AG09319 (cell line): ENCODE measurements around the gene DISP1.

Experiments
- DNase-seq: peaks from one replicate; pipeline ENCODE4 v3.0.0-alpha.2; 2010; ENCODE audit warnings: low read depth; ENCODE audit errors: extremely low read depth
- TF ChIP-seq, protein P1 (sequence below): IDR thresholded peaks from 2 replicates; pipeline ENCODE4 v1.5.1; 2011; ENCODE audit warnings: low read depth, mild to moderate bottlenecking, inconsistent platforms, low read length, moderate library complexity

The DISP1 gene

DNA sequence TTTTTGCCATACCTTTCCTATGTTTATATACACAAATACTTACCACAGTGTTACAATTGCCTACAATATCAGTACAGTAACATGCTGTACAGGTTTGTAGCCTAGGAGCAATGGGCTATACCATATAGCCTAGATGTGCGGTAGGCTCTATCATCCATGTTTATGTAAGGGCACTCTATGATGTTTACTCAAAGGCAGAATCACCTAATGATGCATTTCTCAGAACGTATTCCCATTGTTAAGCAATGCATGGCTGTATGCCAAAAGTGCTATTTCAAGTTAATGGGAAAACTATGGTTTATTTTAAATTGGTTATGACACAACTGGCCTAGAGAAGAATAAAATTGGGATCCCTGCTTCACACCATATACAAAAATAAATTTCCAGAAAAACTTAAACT, 36.9 kb upstream of the DISP1 start:
- no peak for DNase-seq
- TF ChIP-seq, protein P1, sequence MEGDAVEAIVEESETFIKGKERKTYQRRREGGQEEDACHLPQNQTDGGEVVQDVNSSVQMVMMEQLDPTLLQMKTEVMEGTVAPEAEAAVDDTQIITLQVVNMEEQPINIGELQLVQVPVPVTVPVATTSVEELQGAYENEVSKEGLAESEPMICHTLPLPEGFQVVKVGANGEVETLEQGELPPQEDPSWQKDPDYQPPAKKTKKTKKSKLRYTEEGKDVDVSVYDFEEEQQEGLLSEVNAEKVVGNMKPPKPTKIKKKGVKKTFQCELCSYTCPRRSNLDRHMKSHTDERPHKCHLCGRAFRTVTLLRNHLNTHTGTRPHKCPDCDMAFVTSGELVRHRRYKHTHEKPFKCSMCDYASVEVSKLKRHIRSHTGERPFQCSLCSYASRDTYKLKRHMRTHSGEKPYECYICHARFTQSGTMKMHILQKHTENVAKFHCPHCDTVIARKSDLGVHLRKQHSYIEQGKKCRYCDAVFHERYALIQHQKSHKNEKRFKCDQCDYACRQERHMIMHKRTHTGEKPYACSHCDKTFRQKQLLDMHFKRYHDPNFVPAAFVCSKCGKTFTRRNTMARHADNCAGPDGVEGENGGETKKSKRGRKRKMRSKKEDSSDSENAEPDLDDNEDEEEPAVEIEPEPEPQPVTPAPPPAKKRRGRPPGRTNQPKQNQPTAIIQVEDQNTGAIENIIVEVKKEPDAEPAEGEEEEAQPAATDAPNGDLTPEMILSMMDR: no peak

DNA sequence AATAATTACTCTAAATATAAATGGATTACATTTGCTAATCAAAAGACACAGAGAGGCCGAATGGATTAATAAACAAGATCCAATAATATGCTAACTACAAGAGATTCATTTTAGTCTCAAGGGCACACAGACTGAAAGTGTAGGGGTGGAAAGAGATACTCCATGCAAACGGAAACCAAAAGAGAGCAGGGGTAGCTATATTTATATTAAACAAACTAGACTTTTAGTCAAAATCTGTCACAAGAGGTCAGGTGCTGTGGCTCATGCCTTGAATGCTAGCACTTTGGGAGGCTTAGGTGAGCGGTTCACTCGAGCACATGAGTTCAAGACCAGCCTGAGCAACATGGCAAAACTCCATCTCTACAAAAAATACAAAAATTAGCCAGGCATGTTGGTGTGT, 33.6 kb upstream of the DISP1 start:
- no peak for DNase-seq
- TF ChIP-seq, protein P1: no peak

DNA sequence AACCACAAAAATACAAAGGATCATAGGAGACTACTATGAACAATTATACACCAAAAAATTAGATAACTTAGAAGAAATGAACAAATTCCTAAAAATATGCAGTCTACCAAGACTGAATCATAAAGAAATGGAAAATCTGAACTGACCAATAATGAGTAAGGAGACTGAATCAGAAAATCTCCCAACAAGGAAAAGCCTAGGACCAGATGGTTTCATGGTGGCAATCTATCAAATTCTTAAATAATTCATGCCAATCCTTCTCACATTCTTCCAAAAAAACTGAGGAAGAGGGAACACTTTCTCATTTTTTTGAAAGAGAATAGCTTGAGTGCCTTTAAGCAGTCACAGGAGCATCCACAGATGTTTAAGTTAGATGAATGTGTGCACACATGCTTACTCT, 31.8 kb upstream of the DISP1 start:
- DNase-seq: no peak
- TF ChIP-seq, protein P1: no peak

DNA sequence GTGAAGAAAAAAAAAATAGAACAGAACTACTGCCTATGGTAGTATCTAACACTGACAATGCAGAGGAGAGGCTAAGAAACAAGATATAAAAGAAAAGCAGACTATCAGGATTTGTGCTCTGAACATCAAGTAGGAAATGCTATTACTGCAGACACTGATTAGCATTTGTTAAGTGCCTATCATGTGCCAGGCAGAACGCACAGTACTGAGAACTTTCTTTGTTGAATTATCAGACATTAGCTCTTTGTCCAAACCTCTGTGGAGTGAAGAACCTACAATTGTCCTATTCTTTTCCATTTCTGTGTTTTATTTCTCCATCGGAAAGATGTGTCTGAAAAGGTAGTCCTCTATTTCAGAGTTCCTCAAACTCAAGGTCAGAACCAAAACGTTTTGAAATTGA, 30.5 kb upstream of the DISP1 start:
- TF ChIP-seq, protein P1: no peak
- DNase-seq: no peak

DNA sequence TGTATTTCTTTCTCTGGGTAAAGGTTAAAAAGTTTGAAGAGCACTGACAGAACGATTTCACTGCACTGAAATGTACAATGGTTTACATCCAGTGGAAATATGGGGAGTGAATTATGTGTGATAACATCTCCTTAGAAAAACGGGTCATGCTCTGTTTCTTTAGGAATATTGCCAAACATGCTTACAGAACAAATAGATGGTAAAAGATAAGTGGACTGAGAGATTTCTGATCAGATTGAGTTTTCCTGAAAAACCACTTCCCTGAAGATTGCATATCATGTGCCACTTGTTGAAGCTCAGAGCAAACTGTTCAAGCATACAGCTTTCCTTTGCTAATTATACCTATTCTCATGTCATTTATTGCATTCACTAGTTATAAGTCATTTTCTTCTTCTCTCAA, 29.9 kb upstream of the DISP1 start:
- DNase-seq: no peak
- TF ChIP-seq, protein P1: no peak

DNA sequence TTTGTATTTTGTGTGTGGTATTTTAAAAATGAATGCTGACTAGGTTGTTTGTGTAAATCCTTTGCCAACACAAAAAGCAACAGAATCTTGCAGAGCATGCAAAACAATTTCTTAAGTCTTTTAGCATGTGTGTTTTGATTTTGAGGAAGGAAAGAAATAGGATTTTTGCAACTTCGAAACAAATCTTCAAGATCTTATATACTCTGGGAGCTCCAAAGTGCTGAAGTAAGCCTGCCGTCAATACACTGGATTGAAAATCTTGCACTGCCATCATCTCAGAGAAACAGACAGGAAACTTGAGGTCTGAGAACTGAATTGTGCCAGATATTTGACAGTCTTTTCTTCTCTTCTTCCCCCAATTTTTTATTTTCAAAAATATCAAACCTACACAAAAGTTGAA, 29.3 kb upstream of the DISP1 start:
- TF ChIP-seq, protein P1: no peak
- DNase-seq: no peak

DNA sequence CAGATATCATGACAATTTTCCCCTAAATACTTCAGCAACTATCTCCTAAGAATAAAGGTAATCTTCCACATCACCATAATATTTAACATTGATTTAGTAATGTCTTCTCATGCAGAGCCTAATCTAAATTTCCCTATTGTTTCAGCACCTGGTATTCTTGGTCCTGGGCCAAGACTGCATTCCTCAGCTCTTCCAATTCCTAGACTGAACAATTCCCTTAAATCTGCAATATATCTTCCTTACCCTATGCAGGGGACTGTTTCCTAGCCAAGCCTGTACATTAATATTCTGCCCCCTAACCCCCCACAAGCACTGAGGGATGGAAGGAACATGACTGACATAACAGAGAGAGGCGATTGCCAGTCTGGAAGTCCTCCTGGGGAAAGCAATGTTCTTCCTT, 28.7 kb upstream of the DISP1 start:
- TF ChIP-seq, protein P1: no peak
- DNase-seq: no peak

DNA sequence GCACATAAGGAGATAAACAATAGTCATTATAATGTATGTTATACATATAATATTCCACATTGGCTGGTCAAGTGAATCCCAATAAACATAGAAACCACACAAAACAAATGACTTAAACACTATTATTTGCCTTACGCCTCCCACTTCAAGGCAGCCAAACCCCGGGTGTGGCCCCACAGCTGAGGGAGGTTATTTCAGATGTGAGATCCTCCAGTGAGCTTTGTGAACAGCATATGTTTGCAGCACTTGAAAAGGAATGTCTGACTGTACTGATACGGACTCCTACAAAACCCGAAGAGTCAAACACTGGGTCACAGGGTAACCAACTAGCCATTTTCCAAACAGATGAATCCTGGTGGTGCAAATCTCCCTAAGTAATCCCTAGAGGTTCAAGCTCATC, 27.1 kb upstream of the DISP1 start:
- TF ChIP-seq, protein P1: no peak

More for the DNA sequence above, 27.1 kb upstream of the DISP1 start:
- no peak for DNase-seq
